Nephron progenitor cell (in vitro differentiated cells): ENCODE data around the gene KIAA1549.
A peak's percentile ranks its signal among the peaks of the same experiment; 100 is the strongest.

Source experiments
- DNase-seq: peaks from one replicate; pipeline ENCODE4 v3.0.0; 2021
- H3K27ac Mint-ChIP-seq: 2 replicates; pipeline ENCODE4 v1.8.0; 2021; ENCODE audit warnings: mild to moderate bottlenecking, moderate library complexity, mixed read lengths
- H3K27me3 Mint-ChIP-seq: 2 replicates; pipeline ENCODE4 v1.8.0; 2021; ENCODE audit warnings: mild to moderate bottlenecking, low read depth, mixed read lengths; ENCODE audit not compliant: poor library complexity
- H3K36me3 Mint-ChIP-seq: 2 replicates; pipeline ENCODE4 v1.8.0; 2021; ENCODE audit warnings: low read depth, mixed read lengths
- H3K4me1 Mint-ChIP-seq: 2 replicates; pipeline ENCODE4 v1.8.0; 2021; ENCODE audit warnings: mixed read lengths
- H3K4me3 Mint-ChIP-seq: 2 replicates; pipeline ENCODE4 v1.8.0; 2021; ENCODE audit warnings: mild to moderate bottlenecking, moderate library complexity, mixed read lengths
- H3K9me3 Mint-ChIP-seq: 2 replicates; pipeline ENCODE4 v1.8.0; 2021; ENCODE audit warnings: mild to moderate bottlenecking, moderate library complexity, mixed read lengths
- CTCF ChIP-seq: fragments of 200-600 bp; sonication (generic); IDR thresholded peaks from 2 replicates; pipeline ENCODE4 v1.5.0; 2021; ENCODE audit warnings: antibody characterized with exemption

Gene KIAA1549

GRCh38 chr7:138854115-138854645 is 127.0 kb downstream of the KIAA1549 start:
- peaks cover 84% of the 10 kb centered on the region for H3K36me3 Mint-ChIP-seq
- H3K4me1 Mint-ChIP-seq, result peaks cover 7% of the 10 kb centered on the region
- H3K9me3 Mint-ChIP-seq, result peaks cover 22% of the 10 kb centered on the region
- H3K27ac Mint-ChIP-seq, result no peak overlapping the region
- TF ChIP-seq CTCF, result no peak
- H3K27me3 Mint-ChIP-seq, result no peaks in the 10 kb centered on the region
- no peak for DNase-seq
- no peak overlapping the region for H3K4me3 Mint-ChIP-seq

GRCh38 chr7:138853448-138853847 is 127.7 kb downstream of the KIAA1549 start:
- peaks cover 7% of the 10 kb centered on the region for H3K4me1 Mint-ChIP-seq
- DNase-seq, result no peak
- no peak for TF ChIP-seq CTCF
- H3K36me3 Mint-ChIP-seq, result peaks cover 84% of the 10 kb centered on the region
- H3K4me3 Mint-ChIP-seq, result no peak overlapping the region
- H3K27ac Mint-ChIP-seq, result peak overlapping the region; percentile 11
- H3K9me3 Mint-ChIP-seq, result peaks cover 20% of the 10 kb centered on the region
- H3K27me3 Mint-ChIP-seq, result no peaks in the 10 kb centered on the region

- no peak for DNase-seq
- Mint-ChIP-seq H3K27ac (peak overlapping the region; percentile 8), H3K36me3 (peaks cover 79% of the 10 kb centered on the region), H3K27me3 (no peaks in the 10 kb centered on the region), H3K9me3 (peaks cover 10% of the 10 kb centered on the region), H3K4me3 (no peak overlapping the region), H3K4me1 (peaks cover 7% of the 10 kb centered on the region)
- no peak for TF ChIP-seq CTCF
Observed at GRCh38 chr7:138852469-138852868, 128.7 kb downstream of the KIAA1549 start.

GRCh38 chr7:138849701-138850100 is 131.5 kb downstream of the KIAA1549 start:
- Mint-ChIP-seq H3K4me1 (peaks cover 7% of the 10 kb centered on the region), H3K4me3 (no peak overlapping the region), H3K36me3 (peaks cover 69% of the 10 kb centered on the region), H3K9me3 (peaks cover 8% of the 10 kb centered on the region), H3K27ac (no peak overlapping the region), H3K27me3 (no peaks in the 10 kb centered on the region)
- no peak for DNase-seq
- TF ChIP-seq CTCF, result no peak

GRCh38 chr7:138848056-138848980 is 132.9 kb downstream of the KIAA1549 start:
- no peak for DNase-seq
- Mint-ChIP-seq H3K4me3 (no peak overlapping the region), H3K27me3 (no peaks in the 10 kb centered on the region), H3K36me3 (peaks cover 79% of the 10 kb centered on the region), H3K9me3 (peaks cover 8% of the 10 kb centered on the region), H3K27ac (no peak overlapping the region), H3K4me1 (peaks cover 7% of the 10 kb centered on the region)
- no peak for TF ChIP-seq CTCF
